IPS-18a (cell line): ENCODE data around the gene CNTNAP1.

Experiments
- H3K27ac ChIP-seq: one replicate; pipeline ENCODE4 v1.5.1; 2013; ENCODE audit warnings: low read length
- H3K27me3 ChIP-seq: one replicate; pipeline ENCODE4 v1.6.1; 2013; ENCODE audit warnings: mild to moderate bottlenecking, low read length; ENCODE audit not compliant: control insufficient read depth, insufficient read depth
- H3K36me3 ChIP-seq: one replicate; pipeline ENCODE4 v1.6.1; 2013; ENCODE audit warnings: low read depth, low read length; ENCODE audit not compliant: control insufficient read depth
- H3K4me1 ChIP-seq: one replicate; pipeline ENCODE4 v1.6.1; 2013; ENCODE audit warnings: low read depth, low read length; ENCODE audit not compliant: control insufficient read depth
- H3K4me3 ChIP-seq: one replicate; pipeline ENCODE4 v1.5.1; 2013; ENCODE audit warnings: low read length
- H3K9ac ChIP-seq: one replicate; pipeline ENCODE4 v1.6.1; 2013; ENCODE audit warnings: mild to moderate bottlenecking, low read length, moderate library complexity
- H3K9me3 ChIP-seq: one replicate; pipeline ENCODE4 v1.6.1; 2013; ENCODE audit warnings: low read depth, low read length; ENCODE audit not compliant: control insufficient read depth

The CNTNAP1 gene

DNA sequence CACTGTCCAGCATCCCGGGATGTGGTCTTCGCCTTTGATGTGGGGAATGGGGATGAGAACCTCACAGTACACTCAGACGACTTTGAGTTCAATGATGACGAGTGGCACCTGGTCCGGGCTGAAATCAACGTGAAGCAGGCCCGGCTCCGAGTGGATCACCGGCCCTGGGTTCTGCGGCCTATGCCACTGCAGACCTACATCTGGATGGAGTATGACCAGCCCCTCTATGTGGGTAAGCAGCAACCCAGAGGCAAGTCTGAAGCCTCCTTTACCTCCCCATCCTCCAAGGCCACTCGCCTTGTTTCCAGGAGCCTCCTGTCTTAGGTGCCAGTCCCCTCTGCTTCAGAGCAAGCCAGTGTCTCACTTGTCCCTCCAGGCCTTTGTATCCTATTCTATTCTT is 10.2 kb downstream of the CNTNAP1 start:
- Histone ChIP-seq H3K9me3 (no peaks in the 10 kb centered on the region), H3K27ac (no peak overlapping the region), H3K9ac (no peak overlapping the region), H3K4me1 (no peaks in the 10 kb centered on the region), H3K36me3 (peaks cover 2% of the 10 kb centered on the region), H3K27me3 (no peaks in the 10 kb centered on the region), H3K4me3 (no peak overlapping the region)

DNA sequence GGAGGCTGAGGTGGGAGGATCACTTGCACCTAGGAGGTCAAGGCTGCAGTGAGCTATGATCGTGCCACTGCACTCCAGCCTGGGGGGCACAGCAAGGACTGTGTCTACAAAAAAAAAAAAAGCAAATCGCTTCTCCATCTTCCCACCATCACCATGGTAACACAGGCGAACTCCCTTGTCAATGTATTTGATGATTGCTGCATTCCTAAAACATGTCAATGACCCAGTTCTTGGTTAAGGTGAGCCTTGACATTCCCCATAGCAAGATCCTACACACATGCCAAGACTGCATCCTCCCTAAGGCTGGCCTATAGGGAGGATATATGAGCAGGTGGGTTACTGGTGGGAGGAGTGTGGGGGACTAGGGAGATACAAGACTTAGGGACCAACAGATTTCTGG is 12.2 kb downstream of the CNTNAP1 start:
- Histone ChIP-seq H3K9ac (no peak overlapping the region), H3K9me3 (no peaks in the 10 kb centered on the region), H3K4me1 (no peaks in the 10 kb centered on the region), H3K4me3 (no peak overlapping the region), H3K36me3 (peaks cover 7% of the 10 kb centered on the region), H3K27me3 (no peaks in the 10 kb centered on the region), H3K27ac (no peak overlapping the region)

DNA sequence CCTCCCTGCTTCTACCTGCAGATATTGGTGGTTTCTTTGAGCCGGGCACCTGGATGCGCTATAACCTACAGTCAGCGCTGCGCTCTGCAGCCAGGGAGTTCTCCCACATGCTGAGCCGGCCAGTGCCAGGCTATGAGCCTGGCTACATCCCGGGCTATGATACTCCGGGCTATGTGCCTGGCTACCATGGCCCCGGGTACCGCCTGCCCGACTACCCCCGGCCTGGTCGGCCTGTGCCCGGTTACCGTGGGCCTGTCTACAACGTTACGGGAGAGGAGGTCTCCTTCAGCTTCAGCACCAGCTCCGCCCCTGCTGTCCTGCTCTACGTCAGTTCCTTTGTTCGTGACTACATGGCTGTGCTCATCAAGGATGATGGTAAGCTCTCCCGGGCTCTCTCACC is 13.2 kb downstream of the CNTNAP1 start:
- Histone ChIP-seq H3K4me3 (no peak overlapping the region), H3K9ac (no peak overlapping the region), H3K27me3 (no peaks in the 10 kb centered on the region), H3K9me3 (no peaks in the 10 kb centered on the region), H3K4me1 (no peaks in the 10 kb centered on the region), H3K27ac (no peak overlapping the region), H3K36me3 (peaks cover 7% of the 10 kb centered on the region)

DNA sequence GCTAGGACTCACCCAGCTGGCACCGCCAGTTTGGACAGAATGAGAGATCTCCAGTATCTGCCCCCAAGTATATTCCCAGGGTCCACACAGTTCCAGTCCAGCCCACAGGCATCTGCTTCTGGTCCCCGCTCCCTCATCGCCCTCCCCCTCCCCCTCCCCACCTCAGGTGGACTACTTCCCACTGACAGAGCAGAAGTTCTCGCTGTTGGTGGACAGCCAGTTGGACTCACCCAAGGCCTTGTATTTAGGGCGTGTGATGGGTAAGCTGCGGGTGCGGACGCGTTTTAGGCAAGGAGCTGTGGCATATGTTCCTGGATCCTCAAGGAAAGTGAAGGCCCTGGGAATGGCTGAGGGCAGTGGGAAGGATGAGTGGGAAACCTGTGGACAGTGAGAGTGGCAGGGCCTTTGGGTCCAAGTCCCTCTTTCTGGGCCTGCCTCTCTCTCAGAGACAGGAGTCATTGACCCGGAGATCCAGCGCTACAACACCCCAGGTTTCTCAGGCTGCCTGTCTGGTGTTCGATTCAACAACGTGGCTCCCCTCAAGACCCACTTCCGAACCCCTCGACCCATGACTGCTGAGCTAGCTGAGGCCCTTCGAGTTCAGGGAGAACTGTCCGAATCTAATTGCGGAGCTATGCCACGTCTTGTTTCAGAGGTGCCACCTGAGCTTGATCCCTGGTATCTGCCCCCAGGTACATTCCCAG is 14.9 kb downstream of the CNTNAP1 start:
- H3K9me3 ChIP-seq = no peaks in the 10 kb centered on the region
- H3K27ac ChIP-seq = no peak overlapping the region
- peaks cover 13% of the 10 kb centered on the region for H3K36me3 ChIP-seq
- no peaks in the 10 kb centered on the region for H3K4me1 ChIP-seq
- no peak overlapping the region for H3K9ac ChIP-seq
- no peak overlapping the region for H3K4me3 ChIP-seq
- no peaks in the 10 kb centered on the region for H3K27me3 ChIP-seq

DNA sequence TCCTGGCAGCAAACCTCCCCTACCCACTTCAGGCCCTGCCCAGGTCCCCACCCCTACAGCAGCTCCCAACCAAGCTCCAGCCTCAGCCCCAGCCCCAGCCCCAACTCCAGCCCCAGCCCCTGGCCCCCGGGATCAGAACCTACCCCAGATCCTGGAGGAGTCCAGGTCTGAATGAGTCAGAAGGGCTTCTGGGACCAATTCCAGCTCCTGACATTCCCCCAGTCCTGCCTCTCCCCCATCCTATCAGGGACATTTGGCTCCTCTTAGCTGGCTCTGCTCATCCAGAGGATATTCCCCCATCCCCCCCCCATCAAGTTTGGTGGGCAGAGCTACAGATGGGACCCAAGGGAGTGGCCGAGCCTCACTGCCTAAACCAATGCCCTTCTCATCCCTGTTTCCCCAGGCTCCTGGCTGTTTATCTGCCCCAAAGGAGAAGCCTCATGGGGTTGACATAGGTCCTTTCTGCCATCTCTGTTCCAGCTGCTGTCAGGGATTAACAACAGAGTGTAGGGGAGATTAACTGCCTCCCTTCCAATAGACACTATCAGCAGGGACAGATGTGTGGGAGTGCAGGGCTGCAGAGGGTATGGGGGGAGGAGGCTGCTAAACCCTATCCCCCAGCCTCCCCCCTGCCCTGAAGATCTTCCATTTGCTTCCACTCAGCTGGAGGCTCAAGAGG is 16.5 kb downstream of the CNTNAP1 start:
- H3K4me3 ChIP-seq = no peak overlapping the region
- H3K27ac ChIP-seq = no peak overlapping the region
- no peaks in the 10 kb centered on the region for H3K9me3 ChIP-seq
- H3K27me3 ChIP-seq = no peaks in the 10 kb centered on the region
- H3K9ac ChIP-seq = no peak overlapping the region
- H3K36me3 ChIP-seq = peaks cover 23% of the 10 kb centered on the region
- no peaks in the 10 kb centered on the region for H3K4me1 ChIP-seq

DNA sequence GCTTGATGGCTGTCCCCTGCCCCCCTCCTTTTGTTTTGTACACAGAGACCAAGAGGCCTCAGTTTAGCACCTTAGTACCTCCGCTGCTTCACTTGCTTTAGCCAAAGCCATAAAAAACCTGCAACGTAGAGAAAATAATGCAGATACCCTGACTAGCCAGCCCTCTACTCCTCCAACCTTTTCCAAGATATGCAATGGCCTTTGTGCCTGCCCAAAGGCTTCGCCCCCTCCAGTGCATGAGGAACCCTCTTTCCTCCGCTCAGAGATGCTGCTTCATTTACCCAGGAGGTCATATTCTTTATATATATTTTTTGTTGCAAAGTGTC is 17.0 kb downstream of the CNTNAP1 start:
- H3K27me3 ChIP-seq = no peaks in the 10 kb centered on the region
- H3K27ac ChIP-seq = no peak overlapping the region
- H3K4me1 ChIP-seq = no peaks in the 10 kb centered on the region
- H3K9me3 ChIP-seq = no peaks in the 10 kb centered on the region
- H3K36me3 ChIP-seq = peaks cover 23% of the 10 kb centered on the region
- no peak overlapping the region for H3K4me3 ChIP-seq
- no peak overlapping the region for H3K9ac ChIP-seq

DNA sequence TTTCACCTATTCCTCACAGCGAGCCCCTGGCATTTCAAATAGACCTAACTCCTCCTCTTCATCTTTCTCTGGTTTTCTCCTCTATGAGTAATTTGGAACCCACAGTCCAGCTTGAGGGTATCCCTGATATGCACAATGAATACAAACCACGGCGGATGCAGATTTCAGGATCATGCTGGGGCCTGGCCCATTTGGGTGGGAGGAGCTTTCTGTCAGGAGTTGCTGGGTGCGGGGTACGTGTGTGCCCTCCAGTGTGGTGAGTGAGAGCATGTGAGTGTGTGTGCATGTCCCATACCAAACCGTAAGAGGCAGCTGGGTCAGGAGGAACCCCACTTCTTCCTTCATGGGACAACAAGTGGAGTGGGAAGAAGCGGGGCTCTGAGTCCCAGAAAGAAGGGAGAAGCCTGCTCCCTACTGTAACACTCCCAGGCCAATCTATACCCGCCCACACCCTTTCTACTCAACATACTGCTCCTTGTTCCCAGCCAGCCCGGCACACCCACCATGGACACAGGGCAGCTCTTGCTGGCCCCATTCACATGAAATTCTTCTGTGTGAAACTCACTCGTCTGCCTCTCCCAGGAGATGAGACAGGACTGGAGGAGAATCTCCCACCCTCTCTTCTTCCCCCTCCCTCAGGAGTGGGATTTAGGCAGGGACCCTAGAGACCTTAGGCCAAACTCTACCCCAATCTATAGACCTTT is 18.4 kb downstream of the CNTNAP1 start:
- Histone ChIP-seq H3K4me1 (no peaks in the 10 kb centered on the region), H3K27ac (no peak overlapping the region), H3K9ac (no peak overlapping the region), H3K27me3 (no peaks in the 10 kb centered on the region), H3K4me3 (no peak overlapping the region), H3K36me3 (peaks cover 34% of the 10 kb centered on the region), H3K9me3 (no peaks in the 10 kb centered on the region)

DNA sequence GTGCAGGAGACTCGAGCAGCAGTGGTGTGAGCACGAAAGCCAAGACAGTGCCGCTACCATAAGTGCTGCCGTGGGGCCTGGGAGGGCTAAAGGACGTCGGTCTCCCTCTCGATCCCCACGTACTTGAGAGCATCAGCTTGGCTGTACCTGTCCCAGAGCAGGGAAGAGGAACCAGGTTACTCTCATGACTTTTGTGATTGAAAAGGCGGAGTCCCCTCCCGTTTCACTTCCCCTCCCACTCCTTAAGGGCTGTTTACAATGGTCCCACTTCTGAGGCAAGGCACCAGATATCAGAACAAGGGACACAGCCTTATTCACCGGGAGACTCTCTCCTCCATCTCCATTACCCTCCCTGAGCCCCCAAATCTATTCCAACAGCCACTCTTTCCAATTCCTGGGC is 20.1 kb downstream of the CNTNAP1 start:
- Histone ChIP-seq H3K27me3 (no peaks in the 10 kb centered on the region), H3K27ac (no peak overlapping the region), H3K4me1 (no peaks in the 10 kb centered on the region), H3K36me3 (peaks cover 42% of the 10 kb centered on the region), H3K9me3 (no peaks in the 10 kb centered on the region), H3K4me3 (no peak overlapping the region), H3K9ac (no peak overlapping the region)

DNA sequence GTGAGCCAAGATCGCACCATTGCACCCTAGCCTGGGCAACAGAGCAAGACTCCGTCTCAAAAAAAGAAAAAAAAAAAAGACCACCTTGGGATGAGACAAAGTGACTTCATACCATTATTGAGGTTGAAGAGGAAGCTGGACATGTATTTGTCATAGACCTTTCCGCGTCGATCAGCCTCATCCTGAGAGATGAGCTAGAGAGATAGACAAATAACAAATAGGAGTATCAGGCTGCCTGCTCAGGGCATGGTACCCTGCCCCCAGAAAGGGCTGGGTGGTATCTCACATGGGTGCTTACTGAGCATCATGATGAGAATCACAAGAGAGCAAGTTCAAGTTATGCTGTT is 22.1 kb downstream of the CNTNAP1 start:
- H3K36me3 ChIP-seq = peaks cover 53% of the 10 kb centered on the region
- no peaks in the 10 kb centered on the region for H3K9me3 ChIP-seq
- H3K27me3 ChIP-seq = no peaks in the 10 kb centered on the region
- no peak overlapping the region for H3K9ac ChIP-seq
- H3K27ac ChIP-seq = no peak overlapping the region
- no peaks in the 10 kb centered on the region for H3K4me1 ChIP-seq
- no peak overlapping the region for H3K4me3 ChIP-seq

DNA sequence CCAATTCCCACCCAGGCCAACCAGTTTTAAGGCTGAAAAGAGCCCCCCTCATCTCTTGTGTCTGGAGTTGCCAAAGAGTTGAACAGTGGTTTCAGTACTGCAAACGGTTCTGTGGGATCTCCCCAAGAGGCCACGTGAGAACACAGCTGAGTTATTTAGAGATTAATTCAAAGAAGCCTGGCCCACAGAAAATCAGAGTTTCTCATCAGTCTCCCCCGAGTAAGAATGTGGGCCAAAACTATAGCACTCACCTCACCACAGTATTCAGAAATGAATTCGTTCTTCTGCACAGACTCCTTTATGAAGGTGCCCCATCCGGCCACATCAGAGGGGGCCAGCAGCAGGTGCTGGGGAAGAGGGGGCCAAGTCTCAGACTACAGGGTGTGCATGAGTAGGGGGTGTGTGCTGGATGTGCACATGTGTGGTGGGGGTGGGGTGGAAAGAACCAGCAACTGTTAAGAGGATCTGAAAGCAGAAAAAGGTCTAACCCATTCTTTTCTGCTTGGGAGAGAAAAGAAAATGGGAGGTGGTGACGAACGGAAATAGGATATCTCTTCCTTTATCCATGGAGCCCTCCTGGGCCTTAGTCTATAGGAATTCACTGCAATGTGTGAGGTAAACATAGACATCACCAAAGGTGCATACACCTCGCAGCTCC is 22.6 kb downstream of the CNTNAP1 start:
- Histone ChIP-seq H3K27me3 (no peaks in the 10 kb centered on the region), H3K27ac (no peak overlapping the region), H3K36me3 (peaks cover 58% of the 10 kb centered on the region), H3K9ac (no peak overlapping the region), H3K4me3 (no peak overlapping the region), H3K9me3 (no peaks in the 10 kb centered on the region), H3K4me1 (no peaks in the 10 kb centered on the region)

DNA sequence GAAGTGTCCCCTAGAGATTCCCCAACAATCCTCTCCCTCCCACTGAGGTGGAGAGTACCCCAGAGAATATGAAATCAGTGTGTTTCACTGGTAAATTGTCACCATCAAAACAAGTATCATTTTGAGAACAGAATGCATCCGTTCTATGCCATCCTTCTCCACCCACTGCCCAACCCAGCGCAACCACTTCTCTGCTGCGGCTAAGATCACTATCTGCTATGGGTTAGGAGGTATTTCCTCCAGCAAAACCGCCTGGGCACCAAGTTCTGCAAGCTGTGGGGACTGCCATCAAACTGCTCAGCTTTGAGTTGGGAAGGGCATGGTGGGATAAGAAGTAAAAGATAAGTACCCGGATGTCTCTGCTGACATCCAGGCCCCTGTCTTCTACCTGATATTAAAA is 24.4 kb downstream of the CNTNAP1 start:
- Histone ChIP-seq H3K36me3 (peaks cover 59% of the 10 kb centered on the region), H3K4me3 (no peak overlapping the region), H3K4me1 (no peaks in the 10 kb centered on the region), H3K9ac (no peak overlapping the region), H3K9me3 (no peaks in the 10 kb centered on the region), H3K27ac (no peak overlapping the region), H3K27me3 (no peaks in the 10 kb centered on the region)
